Measurements from ENCODE around the gene MICAL3.

GRCh38 chr22:17954860-17955587 is 69.3 kb downstream of the MICAL3 start:
- no peak for TF ChIP-seq CTCF (IDR thresholded peaks at IDR 0.05)
- no peak for TF ChIP-seq POLR2A (IDR thresholded peaks at IDR 0.05)
